Nephron progenitor cell (in vitro differentiated cells): ENCODE data around the gene ITIH2.

Experiments
- DNase-seq: peaks from one replicate; pipeline ENCODE4 v3.0.0; 2021
- H3K27ac Mint-ChIP-seq: 2 replicates; pipeline ENCODE4 v1.8.0; 2021; ENCODE audit warnings: mild to moderate bottlenecking, moderate library complexity, mixed read lengths
- H3K27me3 Mint-ChIP-seq: 2 replicates; pipeline ENCODE4 v1.8.0; 2021; ENCODE audit warnings: mild to moderate bottlenecking, low read depth, mixed read lengths; ENCODE audit not compliant: poor library complexity
- H3K36me3 Mint-ChIP-seq: 2 replicates; pipeline ENCODE4 v1.8.0; 2021; ENCODE audit warnings: low read depth, mixed read lengths
- H3K4me1 Mint-ChIP-seq: 2 replicates; pipeline ENCODE4 v1.8.0; 2021; ENCODE audit warnings: mixed read lengths
- H3K4me3 Mint-ChIP-seq: 2 replicates; pipeline ENCODE4 v1.8.0; 2021; ENCODE audit warnings: mild to moderate bottlenecking, moderate library complexity, mixed read lengths
- H3K9me3 Mint-ChIP-seq: 2 replicates; pipeline ENCODE4 v1.8.0; 2021; ENCODE audit warnings: mild to moderate bottlenecking, moderate library complexity, mixed read lengths
- CTCF ChIP-seq: fragments of 200-600 bp; sonication (generic); IDR thresholded peaks from 2 replicates; pipeline ENCODE4 v1.5.0; 2021; ENCODE audit warnings: antibody characterized with exemption

ITIH2 gene

GRCh38 chr10:7750222-7750621 lies 47.1 kb downstream of the ITIH2 start:
- peaks cover 45% of the 10 kb centered on the region for H3K36me3 Mint-ChIP-seq
- H3K4me3 Mint-ChIP-seq: no peak overlapping the region
- H3K4me1 Mint-ChIP-seq: no peaks in the 10 kb centered on the region
- no peaks in the 10 kb centered on the region for H3K27me3 Mint-ChIP-seq
- DNase-seq: no peak
- peaks cover 2% of the 10 kb centered on the region for H3K9me3 Mint-ChIP-seq
- no peak for TF ChIP-seq CTCF
- H3K27ac Mint-ChIP-seq: no peak overlapping the region

- H3K27ac Mint-ChIP-seq: no peak overlapping the region
- H3K9me3 Mint-ChIP-seq: peaks cover 4% of the 10 kb centered on the region
- peaks cover 65% of the 10 kb centered on the region for H3K36me3 Mint-ChIP-seq
- DNase-seq: no peak
- H3K4me3 Mint-ChIP-seq: no peak overlapping the region
- no peaks in the 10 kb centered on the region for H3K4me1 Mint-ChIP-seq
- TF ChIP-seq CTCF: no peak
- no peaks in the 10 kb centered on the region for H3K27me3 Mint-ChIP-seq
Observed at GRCh38 chr10:7752251-7752650, 49.1 kb downstream of the ITIH2 start.

GRCh38 chr10:7755103-7755502 lies 52.0 kb downstream of the ITIH2 start:
- Mint-ChIP-seq H3K4me1 (no peaks in the 10 kb centered on the region), H3K9me3 (peaks cover 4% of the 10 kb centered on the region), H3K4me3 (no peak overlapping the region), H3K27ac (no peak overlapping the region), H3K27me3 (no peaks in the 10 kb centered on the region), H3K36me3 (peaks cover 76% of the 10 kb centered on the region)
- TF ChIP-seq CTCF: no peak
- no peak for DNase-seq

- DNase-seq: no peak
- peak; percentile 23 for TF ChIP-seq CTCF
- peaks cover 86% of the 10 kb centered on the region for H3K36me3 Mint-ChIP-seq
- no peak overlapping the region for H3K4me3 Mint-ChIP-seq
- no peaks in the 10 kb centered on the region for H3K4me1 Mint-ChIP-seq
- H3K27ac Mint-ChIP-seq: no peak overlapping the region
- no peaks in the 10 kb centered on the region for H3K27me3 Mint-ChIP-seq
- peaks cover 4% of the 10 kb centered on the region for H3K9me3 Mint-ChIP-seq
Observed at GRCh38 chr10:7756360-7756992, 53.4 kb downstream of the ITIH2 start.

DNA sequence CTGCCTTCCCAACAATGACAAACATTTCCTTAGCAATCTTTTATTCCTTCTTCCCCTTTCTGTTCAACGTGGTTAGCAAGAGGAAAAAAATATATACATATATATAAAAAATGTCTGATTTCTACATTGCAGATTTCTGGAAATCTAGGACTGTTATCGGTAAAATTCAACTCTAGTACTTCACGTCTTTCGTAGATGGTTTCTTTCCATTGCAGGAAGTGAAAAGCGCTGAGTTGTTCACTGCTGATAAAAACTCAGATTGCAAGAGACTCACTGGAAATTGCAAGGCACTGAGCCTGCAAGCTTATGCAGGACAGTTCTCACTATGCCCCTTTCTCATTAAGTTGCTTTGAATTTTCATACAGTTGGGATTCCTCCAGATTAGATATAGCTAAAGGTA lies 60.8 kb downstream of the ITIH2 start:
- H3K4me3 Mint-ChIP-seq: no peak overlapping the region
- no peak for TF ChIP-seq CTCF
- H3K27me3 Mint-ChIP-seq: peaks cover 2% of the 10 kb centered on the region
- DNase-seq: no peak
- peaks cover 70% of the 10 kb centered on the region for H3K36me3 Mint-ChIP-seq
- H3K4me1 Mint-ChIP-seq: no peaks in the 10 kb centered on the region
- H3K9me3 Mint-ChIP-seq: no peaks in the 10 kb centered on the region
- no peak overlapping the region for H3K27ac Mint-ChIP-seq

- Mint-ChIP-seq H3K36me3 (peaks cover 70% of the 10 kb centered on the region), H3K27me3 (peaks cover 2% of the 10 kb centered on the region), H3K4me1 (no peaks in the 10 kb centered on the region), H3K9me3 (no peaks in the 10 kb centered on the region), H3K27ac (no peak overlapping the region), H3K4me3 (no peak overlapping the region)
- no peak for TF ChIP-seq CTCF
- no peak for DNase-seq
Observed at GRCh38 chr10:7766241-7766640, 63.1 kb downstream of the ITIH2 start.
